ENCODE results near the gene PLPPR3.

- no peak for TF ChIP-seq CTCF (IDR thresholded peaks at IDR 0.05)
- TF ChIP-seq POLR2A (IDR thresholded peaks at IDR 0.05) = no peak
Measured at GRCh38 chr19:870963-871401, 49.2 kb upstream of the PLPPR3 start.

Measured in thyroid gland (tissue), 4 donors.